ENCODE data around the gene AOAH. TPM values are rescaled to one million over a fixed set of nuclear protein-coding genes. Genes with fewer than 3 reads are reported as not detected.

AOAH gene
- total and polyA plus RNA-seq, 9 of the 15 experiments (the other 6 are each of a cell fraction or from before 2014, with no cell fraction given) = not detected

GRCh38 chr7:36648441-36648840 lies 75.9 kb downstream of the AOAH start (continued):
- TF ChIP-seq ZBTB33 (CRISPR knock-in tag; IDR thresholded peaks at IDR 0.05) (no peak), ZFX (CRISPR knock-in tag; IDR thresholded peaks at IDR 0.05) (no peak), IFI16 (CRISPR knock-in tag; IDR thresholded peaks at IDR 0.05) (no peak), MCM3 (IDR thresholded peaks at IDR 0.05) (no peak), RNF2 (IDR thresholded peaks at IDR 0.05) (no peak), MYBL2 (IDR thresholded peaks at IDR 0.05; ENCODE audit: low read depth) (no peak), MYBL2 (CRISPR knock-in tag; IDR thresholded peaks at IDR 0.05; ENCODE audit: borderline replicate concordance) (no peak)

- WGBS (ENCODE audit: insufficient coverage, low coverage, missing lambda C conversion rate) = 0% methylated on average over 4 of the region's 4 CpGs
- Histone ChIP-seq H3K36me3 (ENCODE audit: control insufficient read depth, insufficient read depth, low read length) (no peaks in the 10 kb centered on the region), H3K27me3 (ENCODE audit: control insufficient read depth in 2 of 2, insufficient read depth in 2 of 2, low read length in 2 of 2) (peaks cover 14 to 25% of the 10 kb centered on the region in 2 experiments; a peak in 4 of 5 replicates), H3K79me2 (ENCODE audit: control insufficient read depth, insufficient read depth, low read length) (no peaks in the 10 kb centered on the region), H3K4me1 (replicated peaks in 1 of 2; ENCODE audit: control insufficient read depth in 2 of 2, insufficient read depth in 2 of 2, low read length in 2 of 2) (no peaks in the 10 kb centered on the region), H3K4me2 (ENCODE audit: insufficient read depth, low read length) (no peak overlapping the region), H3K9me1 (ENCODE audit: control insufficient read depth, insufficient read depth, low read length) (no peaks in the 10 kb centered on the region), H3K9me3 (replicated peaks; ENCODE audit: control insufficient read depth, insufficient read depth, low read depth, low read length) (no peaks in the 10 kb centered on the region), H3K9ac (ENCODE audit: insufficient read depth in 1 of 2, low read depth in 2 of 2, low read length in 2 of 2) (no peak overlapping the region), H3K4me3 (no peak overlapping the region), H4K20me1 (replicated peaks; ENCODE audit: control insufficient read depth, insufficient read depth, low read length) (no peaks in the 10 kb centered on the region), H3K27ac (ENCODE audit: extremely low read depth, low read depth, low read length) (no peak overlapping the region), H2AFZ (ENCODE audit: low read depth, low read length) (no peak overlapping the region)
- ChIA-PET POLR2A (interaction anchor here (1.0 kb wide), 1 partner anchor 11 kb away, joined by 3 read pairs; no protein-coding TSS in a partner anchor), CTCF (ENCODE audit: low intra/inter-chr PET ratio) (no interaction called here)
- BruUV-seq (replicated peaks) = no TSS peak
- in situ Hi-C loops (cut with MboI) = no loop called here
- intact Hi-C loops (cut with micrococcal nuclease) = no loop called here
- TF ChIP-seq THAP12 (CRISPR knock-in tag; IDR thresholded peaks at IDR 0.05) = no peak
- ATAC-seq (no peak), FAIRE-seq (no peak), DNase-seq (ENCODE audit: extremely low read depth in 1 of 4, low spot score in 3 of 4) (no peak)
These were observed 79.5 kb downstream of the AOAH start for GRCh38 chr7:36644625-36645422.
